WTC11 (cell line): ENCODE measurements around the gene CERS2. TPM values are rescaled to one million over a fixed set of nuclear protein-coding genes. Genes with fewer than 3 reads are reported as not detected.

Source experiments
- ATAC-seq: fragments of 200-7000 bp; cut with Tn5 transposase; 2 replicates; pipeline ENCODE4 v1.10.0; 2021; ENCODE audit warnings: mild to moderate bottlenecking, moderate library complexity
- CTCF ChIA-PET: fragments of 300-600 bp; sonication (Branson Sonifier 250); formaldehyde crosslinking; loops from one replicate; lab custom pipeline; 2021; ENCODE audit warnings: antibody characterized with exemption; lab: Charles Lee
- POLR2A ChIA-PET: fragments of 350-600 bp; sonication (Branson Sonifier 250); formaldehyde crosslinking; loops from one replicate; lab custom pipeline; 2021; ENCODE audit warnings: antibody characterized with exemption; lab: Charles Lee
- DNase-seq: peaks from one replicate; pipeline ENCODE4 v3.0.0; 2021; ENCODE audit warnings: low spot score
- H3K27ac Mint-ChIP-seq: 2 replicates; pipeline ENCODE4 v1.8.0; 2021; ENCODE audit warnings: mixed read lengths
- H3K27me3 Mint-ChIP-seq: 2 replicates; pipeline ENCODE4 v1.8.0; 2021; ENCODE audit warnings: low read depth, mild to moderate bottlenecking, moderate library complexity, mixed read lengths
- H3K36me3 Mint-ChIP-seq: 2 replicates; pipeline ENCODE4 v1.8.0; 2021; ENCODE audit warnings: mixed read lengths
- H3K4me1 Mint-ChIP-seq: 2 replicates; pipeline ENCODE4 v1.8.0; 2022; ENCODE audit warnings: mixed read lengths
- H3K4me3 Mint-ChIP-seq: 2 replicates; pipeline ENCODE4 v1.8.0; 2021; ENCODE audit warnings: mild to moderate bottlenecking, moderate library complexity, mixed read lengths
- H3K9me3 Mint-ChIP-seq: 2 replicates; pipeline ENCODE4 v1.8.0; 2021; ENCODE audit warnings: mixed read lengths
- ATF6 ChIP-seq: sonication (generic); formaldehyde crosslinking; IDR thresholded peaks from 2 replicates; pipeline ENCODE4 v1.8.1; 2023; ENCODE audit warnings: mild to moderate bottlenecking, missing genetic modification reagents
- CBFB ChIP-seq: sonication (generic); formaldehyde crosslinking; IDR thresholded peaks from 2 replicates; pipeline ENCODE4 v1.8.1; 2022; ENCODE audit warnings: mild to moderate bottlenecking, low read depth, missing genetic modification reagents
- CREB1 ChIP-seq: sonication (generic); formaldehyde crosslinking; IDR thresholded peaks from 2 replicates; pipeline ENCODE4 v1.8.0; 2023; ENCODE audit warnings: mild to moderate bottlenecking, missing genetic modification reagents
- E2F5 ChIP-seq: sonication (generic); formaldehyde crosslinking; IDR thresholded peaks from 2 replicates; pipeline ENCODE4 v1.8.1; 2022; ENCODE audit warnings: mild to moderate bottlenecking, moderate library complexity, missing genetic modification reagents
- ELF4 ChIP-seq: sonication (generic); formaldehyde crosslinking; IDR thresholded peaks from 2 replicates; pipeline ENCODE4 v1.8.1; 2022; ENCODE audit warnings: low read depth, mild to moderate bottlenecking, moderate library complexity, missing genetic modification reagents
- EMX1 ChIP-seq: fragments of 250-450 bp; sonication (Bioruptor Pico); IDR thresholded peaks from 2 replicates; pipeline ENCODE4 v1.8.0; 2021; ENCODE audit warnings: mild to moderate bottlenecking
- ESRRA ChIP-seq: sonication (generic); formaldehyde crosslinking; IDR thresholded peaks from 2 replicates; pipeline ENCODE4 v1.8.1; 2022; ENCODE audit warnings: mild to moderate bottlenecking, missing genetic modification reagents, borderline replicate concordance
- FOXK1 ChIP-seq: sonication (generic); formaldehyde crosslinking; IDR thresholded peaks from 2 replicates; pipeline ENCODE4 v1.8.0; 2022; ENCODE audit warnings: mild to moderate bottlenecking, moderate library complexity, missing genetic modification reagents
- JUN ChIP-seq: sonication (generic); formaldehyde crosslinking; IDR thresholded peaks from 2 replicates; pipeline ENCODE4 v1.8.0; 2023; ENCODE audit warnings: mild to moderate bottlenecking, missing genetic modification reagents
- KAT7 ChIP-seq: sonication (generic); formaldehyde crosslinking; IDR thresholded peaks from 2 replicates; pipeline ENCODE4 v1.8.1; 2023; ENCODE audit warnings: missing genetic modification reagents, mild to moderate bottlenecking, borderline replicate concordance
- MAX ChIP-seq: sonication (generic); formaldehyde crosslinking; IDR thresholded peaks from 2 replicates; pipeline ENCODE4 v1.8.0; 2022; ENCODE audit warnings: mild to moderate bottlenecking, missing genetic modification reagents
- NFATC4 ChIP-seq: fragments of 250-450 bp; sonication (Bioruptor Pico); IDR thresholded peaks from 2 replicates; pipeline ENCODE4 v1.9.0; 2021; ENCODE audit warnings: mild to moderate bottlenecking
- NR3C1 ChIP-seq: sonication (generic); formaldehyde crosslinking; conservative IDR thresholded peaks from 2 replicates; pipeline ENCODE4 v1.8.1; 2023; ENCODE audit warnings: low read depth, mild to moderate bottlenecking, missing genetic modification reagents
- RORB ChIP-seq: fragments of 250-450 bp; sonication (Bioruptor Pico); IDR thresholded peaks from 2 replicates; pipeline ENCODE4 v1.9.0; 2021; ENCODE audit warnings: mild to moderate bottlenecking
- SMAD4 ChIP-seq: sonication (generic); formaldehyde crosslinking; IDR thresholded peaks from 2 replicates; pipeline ENCODE4 v1.8.0; 2022; ENCODE audit warnings: mild to moderate bottlenecking, missing genetic modification reagents
- TP53 ChIP-seq: sonication (generic); formaldehyde crosslinking; IDR thresholded peaks from 2 replicates; pipeline ENCODE4 v1.8.1; 2023; ENCODE audit warnings: mild to moderate bottlenecking, missing genetic modification reagents
- ZNF138 ChIP-seq: sonication (generic); formaldehyde crosslinking; conservative IDR thresholded peaks from 2 replicates; pipeline ENCODE4 v1.8.1; 2022; ENCODE audit warnings: mild to moderate bottlenecking, moderate library complexity, missing genetic modification reagents
- ZNF263 ChIP-seq: sonication (generic); formaldehyde crosslinking; IDR thresholded peaks from 2 replicates; pipeline ENCODE4 v1.8.1; 2022; ENCODE audit warnings: low read depth, mild to moderate bottlenecking, moderate library complexity, missing genetic modification reagents
- ZNF281 ChIP-seq: sonication (generic); formaldehyde crosslinking; IDR thresholded peaks from 2 replicates; pipeline ENCODE4 v1.8.0; 2023; ENCODE audit warnings: mild to moderate bottlenecking, missing genetic modification reagents
- ZNF396 ChIP-seq: fragments of 250-450 bp; sonication (Bioruptor Pico); IDR thresholded peaks from 2 replicates; pipeline ENCODE4 v1.8.0; 2021; ENCODE audit warnings: mild to moderate bottlenecking, moderate library complexity, borderline replicate concordance
- ZNF671 ChIP-seq: fragments of 250-450 bp; sonication (Bioruptor Pico); IDR thresholded peaks from 2 replicates; pipeline ENCODE4 v1.8.0; 2021; ENCODE audit warnings: mild to moderate bottlenecking
- total RNA-seq: library from RNA; stranded (reverse); gene quantifications from 3 replicates; pipeline ENCODE4 v1.2.3, GENCODE V29; 2021
- TF ChIP-seq, protein P1 (sequence below): fragments of 250-450 bp; sonication (Bioruptor Pico); IDR thresholded peaks from 2 replicates; pipeline ENCODE4 v1.9.0; 2021; ENCODE audit warnings: moderate library complexity, mild to moderate bottlenecking, inconsistent platforms, borderline replicate concordance
- TF ChIP-seq, protein P2 (sequence below): sonication (generic); formaldehyde crosslinking; IDR thresholded peaks from 2 replicates; pipeline ENCODE4 v1.8.1; 2022; ENCODE audit warnings: missing genetic modification reagents, borderline replicate concordance
- TF ChIP-seq, protein P3 (sequence below): sonication (generic); formaldehyde crosslinking; IDR thresholded peaks from 2 replicates; pipeline ENCODE4 v1.8.1; 2022; ENCODE audit warnings: low read depth, missing genetic modification reagents, borderline replicate concordance
- TF ChIP-seq, protein P4 (sequence below): fragments of 200-600 bp; IDR thresholded peaks from 2 replicates; pipeline ENCODE4 v1.8.0; 2022; ENCODE audit warnings: antibody characterized with exemption
- TF ChIP-seq, protein P5 (sequence below): sonication (generic); formaldehyde crosslinking; IDR thresholded peaks from 2 replicates; pipeline ENCODE4 v1.8.0; 2022; ENCODE audit warnings: mild to moderate bottlenecking, missing genetic modification reagents

The CERS2 gene
- total RNA-seq, 1 experiment from 2014 or later: 182 TPM

DNA sequence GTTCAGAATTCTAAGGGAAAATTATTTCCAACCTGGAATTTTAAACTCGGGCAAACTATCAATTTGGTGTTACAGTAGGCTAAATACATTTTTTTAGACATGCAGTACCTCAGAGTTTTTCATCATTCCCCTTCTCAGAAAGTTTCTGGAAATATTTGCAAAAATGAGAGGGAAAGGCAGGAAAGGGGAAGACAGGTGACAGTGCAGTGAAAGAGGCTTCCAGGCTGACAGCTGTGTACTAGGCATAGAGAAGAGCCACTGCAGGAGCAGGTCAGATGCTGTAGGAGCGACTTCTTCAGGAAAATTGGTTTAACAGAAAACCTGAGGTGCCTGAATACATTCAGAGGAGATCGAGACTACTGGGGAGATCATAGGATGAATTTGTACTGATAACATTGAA is 19.9 kb downstream of the CERS2 start:
- TF ChIP-seq ZNF138 (CRISPR knock-in tag): no peak
- no peak for TF ChIP-seq NFATC4
- TF ChIP-seq, protein P1, sequence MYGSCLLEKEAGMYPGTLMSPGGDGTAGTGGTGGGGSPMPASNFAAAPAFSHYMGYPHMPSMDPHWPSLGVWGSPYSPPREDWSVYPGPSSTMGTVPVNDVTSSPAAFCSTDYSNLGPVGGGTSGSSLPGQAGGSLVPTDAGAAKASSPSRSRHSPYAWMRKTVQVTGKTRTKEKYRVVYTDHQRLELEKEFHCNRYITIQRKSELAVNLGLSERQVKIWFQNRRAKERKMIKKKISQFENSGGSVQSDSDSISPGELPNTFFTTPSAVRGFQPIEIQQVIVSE (CRISPR knock-in tag): no peak
- TF ChIP-seq MAX (CRISPR knock-in tag): no peak
- TF ChIP-seq, protein P2, sequence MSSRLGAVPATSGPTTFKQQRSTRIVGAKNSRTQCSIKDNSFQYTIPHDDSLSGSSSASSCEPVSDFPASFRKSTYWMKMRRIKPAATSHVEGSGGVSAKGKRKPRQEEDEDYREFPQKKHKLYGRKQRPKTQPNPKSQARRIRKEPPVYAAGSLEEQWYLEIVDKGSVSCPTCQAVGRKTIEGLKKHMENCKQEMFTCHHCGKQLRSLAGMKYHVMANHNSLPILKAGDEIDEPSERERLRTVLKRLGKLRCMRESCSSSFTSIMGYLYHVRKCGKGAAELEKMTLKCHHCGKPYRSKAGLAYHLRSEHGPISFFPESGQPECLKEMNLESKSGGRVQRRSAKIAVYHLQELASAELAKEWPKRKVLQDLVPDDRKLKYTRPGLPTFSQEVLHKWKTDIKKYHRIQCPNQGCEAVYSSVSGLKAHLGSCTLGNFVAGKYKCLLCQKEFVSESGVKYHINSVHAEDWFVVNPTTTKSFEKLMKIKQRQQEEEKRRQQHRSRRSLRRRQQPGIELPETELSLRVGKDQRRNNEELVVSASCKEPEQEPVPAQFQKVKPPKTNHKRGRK: no peak
- TF ChIP-seq FOXK1 (CRISPR knock-in tag): no peak
- TF ChIP-seq ESRRA (CRISPR knock-in tag): no peak
- no peak for TF ChIP-seq NR3C1
- TF ChIP-seq CREB1 (CRISPR knock-in tag): no peak
- TF ChIP-seq E2F5: no peak
- TF ChIP-seq, protein P3, sequence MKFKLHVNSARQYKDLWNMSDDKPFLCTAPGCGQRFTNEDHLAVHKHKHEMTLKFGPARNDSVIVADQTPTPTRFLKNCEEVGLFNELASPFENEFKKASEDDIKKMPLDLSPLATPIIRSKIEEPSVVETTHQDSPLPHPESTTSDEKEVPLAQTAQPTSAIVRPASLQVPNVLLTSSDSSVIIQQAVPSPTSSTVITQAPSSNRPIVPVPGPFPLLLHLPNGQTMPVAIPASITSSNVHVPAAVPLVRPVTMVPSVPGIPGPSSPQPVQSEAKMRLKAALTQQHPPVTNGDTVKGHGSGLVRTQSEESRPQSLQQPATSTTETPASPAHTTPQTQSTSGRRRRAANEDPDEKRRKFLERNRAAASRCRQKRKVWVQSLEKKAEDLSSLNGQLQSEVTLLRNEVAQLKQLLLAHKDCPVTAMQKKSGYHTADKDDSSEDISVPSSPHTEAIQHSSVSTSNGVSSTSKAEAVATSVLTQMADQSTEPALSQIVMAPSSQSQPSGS (CRISPR knock-in tag): no peak
- TF ChIP-seq, protein P4, sequence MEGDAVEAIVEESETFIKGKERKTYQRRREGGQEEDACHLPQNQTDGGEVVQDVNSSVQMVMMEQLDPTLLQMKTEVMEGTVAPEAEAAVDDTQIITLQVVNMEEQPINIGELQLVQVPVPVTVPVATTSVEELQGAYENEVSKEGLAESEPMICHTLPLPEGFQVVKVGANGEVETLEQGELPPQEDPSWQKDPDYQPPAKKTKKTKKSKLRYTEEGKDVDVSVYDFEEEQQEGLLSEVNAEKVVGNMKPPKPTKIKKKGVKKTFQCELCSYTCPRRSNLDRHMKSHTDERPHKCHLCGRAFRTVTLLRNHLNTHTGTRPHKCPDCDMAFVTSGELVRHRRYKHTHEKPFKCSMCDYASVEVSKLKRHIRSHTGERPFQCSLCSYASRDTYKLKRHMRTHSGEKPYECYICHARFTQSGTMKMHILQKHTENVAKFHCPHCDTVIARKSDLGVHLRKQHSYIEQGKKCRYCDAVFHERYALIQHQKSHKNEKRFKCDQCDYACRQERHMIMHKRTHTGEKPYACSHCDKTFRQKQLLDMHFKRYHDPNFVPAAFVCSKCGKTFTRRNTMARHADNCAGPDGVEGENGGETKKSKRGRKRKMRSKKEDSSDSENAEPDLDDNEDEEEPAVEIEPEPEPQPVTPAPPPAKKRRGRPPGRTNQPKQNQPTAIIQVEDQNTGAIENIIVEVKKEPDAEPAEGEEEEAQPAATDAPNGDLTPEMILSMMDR: no peak
- no peak for TF ChIP-seq KAT7 (CRISPR knock-in tag)
- TF ChIP-seq, protein P5, sequence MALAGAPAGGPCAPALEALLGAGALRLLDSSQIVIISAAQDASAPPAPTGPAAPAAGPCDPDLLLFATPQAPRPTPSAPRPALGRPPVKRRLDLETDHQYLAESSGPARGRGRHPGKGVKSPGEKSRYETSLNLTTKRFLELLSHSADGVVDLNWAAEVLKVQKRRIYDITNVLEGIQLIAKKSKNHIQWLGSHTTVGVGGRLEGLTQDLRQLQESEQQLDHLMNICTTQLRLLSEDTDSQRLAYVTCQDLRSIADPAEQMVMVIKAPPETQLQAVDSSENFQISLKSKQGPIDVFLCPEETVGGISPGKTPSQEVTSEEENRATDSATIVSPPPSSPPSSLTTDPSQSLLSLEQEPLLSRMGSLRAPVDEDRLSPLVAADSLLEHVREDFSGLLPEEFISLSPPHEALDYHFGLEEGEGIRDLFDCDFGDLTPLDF: no peak
- no peak for TF ChIP-seq TP53 (CRISPR knock-in tag)
- no peak for TF ChIP-seq SMAD4 (CRISPR knock-in tag)
- TF ChIP-seq ZNF263 (CRISPR knock-in tag): no peak
- no peak for TF ChIP-seq RORB
- H3K27me3 Mint-ChIP-seq: no peaks in the 10 kb centered on the region
- no peak for ATAC-seq
- H3K36me3 Mint-ChIP-seq: peaks cover 70% of the 10 kb centered on the region
- no peak overlapping the region for H3K4me3 Mint-ChIP-seq
- DNase-seq: no peak
- H3K4me1 Mint-ChIP-seq: no peaks in the 10 kb centered on the region
- no peaks in the 10 kb centered on the region for H3K9me3 Mint-ChIP-seq
- POLR2A ChIA-PET: no interaction called here
- H3K27ac Mint-ChIP-seq: no peak overlapping the region
- CTCF ChIA-PET: no interaction called here

GRCh38 chr1:150944856-150945255 is 29.8 kb downstream of the CERS2 start:
- Mint-ChIP-seq H3K9me3 (no peaks in the 10 kb centered on the region), H3K4me3 (no peak overlapping the region), H3K36me3 (peaks cover 75% of the 10 kb centered on the region), H3K27me3 (no peaks in the 10 kb centered on the region), H3K4me1 (no peaks in the 10 kb centered on the region), H3K27ac (no peak overlapping the region)
- CTCF ChIA-PET: no interaction called here
- no peak for ATAC-seq
- POLR2A ChIA-PET: no interaction called here
- no peak for DNase-seq
- TF ChIP-seq ELF4 (CRISPR knock-in tag): no peak
- TF ChIP-seq ZNF281: no peak
- no peak for TF ChIP-seq ZNF671
- TF ChIP-seq JUN (CRISPR knock-in tag): no peak
- TF ChIP-seq ATF6: no peak
- TF ChIP-seq CBFB (CRISPR knock-in tag): no peak
- TF ChIP-seq EMX1 (CRISPR knock-in tag): no peak
- TF ChIP-seq ZNF396 (CRISPR knock-in tag): no peak
